A549 (cell line): ENCODE results near the gene NUMB. TPM values are rescaled to one million over a fixed set of nuclear protein-coding genes. Genes with fewer than 3 reads are reported as not detected.

ENCODE experiments used
- CBX2 ChIP-seq: fragments of 200-600 bp; sonication (generic); IDR thresholded peaks from 2 replicates; pipeline ENCODE4 v1.6.1; 2016; ENCODE audit warnings: low read depth, mild to moderate bottlenecking, borderline replicate concordance
- CBX8 ChIP-seq: fragments of 200-600 bp; sonication (generic); IDR thresholded peaks from 2 replicates; pipeline ENCODE4 v1.6.1; 2016
- CEBPB ChIP-seq, 2 experiments: fragments of >200 bp in 1 of 2; sonication (Bioruptor Twin) in 1 of 2; formaldehyde crosslinking in 1 of 2; IDR thresholded peaks; 2 replicates each; pipeline ENCODE4 v1.6.1; 2012 to 2016
- CHD2 ChIP-seq: fragments of 150-350 bp; IDR thresholded peaks from 2 replicates; pipeline ENCODE4 v1.6.1; 2014; ENCODE audit warnings: low read length; ENCODE audit not compliant: partially characterized antibody
- E2F6 ChIP-seq: IDR thresholded peaks from 2 replicates; pipeline ENCODE4 v1.6.1; 2012; ENCODE audit warnings: low read depth, borderline replicate concordance
- EHF ChIP-seq: fragments of 250-450 bp; sonication (Bioruptor Pico); IDR thresholded peaks from 2 replicates; pipeline ENCODE4 v1.5.0; 2020; ENCODE audit warnings: mild to moderate bottlenecking
- EP300 ChIP-seq, 2 experiments: fragments of >200 bp; sonication (Bioruptor Twin); formaldehyde crosslinking; IDR thresholded peaks; 2 replicates in 1 of 2; 3 replicates in 1 of 2; pipeline ENCODE4 v1.6.1; 2016 to 2017
- FOSB ChIP-seq: fragments of 250-450 bp; sonication (Bioruptor Pico); IDR thresholded peaks from 2 replicates; pipeline ENCODE4 v1.5.0; 2020; ENCODE audit warnings: mild to moderate bottlenecking, moderate library complexity
- FOSL2 ChIP-seq, 2 experiments: fragments of 450-650 bp in 1 of 2; fragments of >200 bp in 1 of 2; sonication (Bioruptor Twin) in 1 of 2; formaldehyde crosslinking; IDR thresholded peaks; 2 replicates each; pipeline versions ENCODE4 v1.5.0 to v1.6.1; 2016 to 2020; ENCODE audit warnings: mild to moderate bottlenecking in 1 of 2, moderate library complexity in 1 of 2
- HOXA7 ChIP-seq: fragments of 250-450 bp; sonication (Bioruptor Pico); IDR thresholded peaks from 2 replicates; pipeline ENCODE4 v1.5.0; 2020; ENCODE audit warnings: mild to moderate bottlenecking, moderate library complexity
- HOXB5 ChIP-seq: fragments of 250-450 bp; sonication (Bioruptor Pico); IDR thresholded peaks from 2 replicates; pipeline ENCODE4 v1.5.0; 2020; ENCODE audit warnings: mild to moderate bottlenecking, moderate library complexity
- KDM5A ChIP-seq: fragments of 200-600 bp; sonication (generic); IDR thresholded peaks from 2 replicates; pipeline ENCODE4 v1.6.1; 2016; ENCODE audit warnings: antibody characterized with exemption, mild to moderate bottlenecking
- MAZ ChIP-seq: fragments of 150-350 bp; IDR thresholded peaks from 2 replicates; pipeline ENCODE4 v1.6.1; 2014; ENCODE audit warnings: antibody characterized with exemption, low read depth, low read length, borderline replicate concordance
- MYC ChIP-seq: IDR thresholded peaks from 2 replicates; pipeline ENCODE4 v1.6.1; 2012; ENCODE audit warnings: mild to moderate bottlenecking, inconsistent platforms, low read length, improper control_type of control experiment, borderline replicate concordance
- NPAS2 ChIP-seq: fragments of 250-450 bp; sonication (Bioruptor Pico); IDR thresholded peaks from 2 replicates; pipeline ENCODE4 v1.8.0; 2022; ENCODE audit warnings: mild to moderate bottlenecking, moderate library complexity, borderline replicate concordance
- NR3C1 ChIP-seq: fragments of >200 bp; sonication (Bioruptor Twin); formaldehyde crosslinking; IDR thresholded peaks from 3 replicates; pipeline ENCODE4 v1.6.1; 2017
- PHF8 ChIP-seq: fragments of 200-600 bp; sonication (generic); IDR thresholded peaks from 2 replicates; pipeline ENCODE4 v1.6.1; 2016; ENCODE audit warnings: low read depth, mild to moderate bottlenecking, antibody characterized with exemption, moderate library complexity, borderline replicate concordance
- RARB ChIP-seq: fragments of 250-450 bp; sonication (Bioruptor Pico); IDR thresholded peaks from 2 replicates; pipeline ENCODE4 v1.8.0; 2021; ENCODE audit warnings: mild to moderate bottlenecking, moderate library complexity
- RFX5 ChIP-seq: fragments of 450-650 bp; IDR thresholded peaks from 2 replicates; pipeline ENCODE4 v1.7.1; 2014; ENCODE audit warnings: antibody characterized with exemption, mild to moderate bottlenecking, moderate library complexity
- RNF2 ChIP-seq: fragments of 200-600 bp; sonication (generic); IDR thresholded peaks from 2 replicates; pipeline ENCODE4 v1.6.1; 2016; ENCODE audit warnings: low read depth, mild to moderate bottlenecking, antibody characterized with exemption, moderate library complexity, borderline replicate concordance
- SMC3 ChIP-seq: fragments of >200 bp; sonication (Bioruptor Twin); formaldehyde crosslinking; IDR thresholded peaks from 3 replicates; pipeline ENCODE4 v1.6.1; 2018; ENCODE audit warnings: inconsistent platforms
- polyA plus RNA-seq, 4 experiments: library from polyadenylated mRNA; depleted of rRNA in 3 of 4; stranded (reverse); fragments of >200 nt; fragmentation: RNase III in 1 of 4; extraction: RNeasy Plus Mini Kit Qiagen cat#74134 plus additional on column Dnase treatment in 1 of 4; gene quantifications; 2 replicates in 3 of 4; 3 replicates in 1 of 4; pipeline ENCODE4 v1.2.3, GENCODE V29; 2011 to 2017
- TF ChIP-seq, protein P1 (sequence below): fragments of 250-450 bp; sonication (Bioruptor Pico); IDR thresholded peaks from 2 replicates; pipeline ENCODE4 v1.5.0; 2021; ENCODE audit warnings: mild to moderate bottlenecking, moderate library complexity, borderline replicate concordance
- TF ChIP-seq, protein P2 (sequence below): fragments of 150-350 bp; IDR thresholded peaks from 2 replicates; pipeline ENCODE4 v1.6.1; 2014; ENCODE audit warnings: low read depth, mild to moderate bottlenecking, low read length
- TF ChIP-seq, protein P3 (sequence below): fragments of >200 bp; sonication (Bioruptor Twin); formaldehyde crosslinking; IDR thresholded peaks from 3 replicates; pipeline ENCODE4 v1.6.1; 2016

Gene NUMB
- polyA plus RNA-seq, 2 of the 4 experiments (the other 2 are of a cell fraction) = 40.8 to 151 TPM

DNA sequence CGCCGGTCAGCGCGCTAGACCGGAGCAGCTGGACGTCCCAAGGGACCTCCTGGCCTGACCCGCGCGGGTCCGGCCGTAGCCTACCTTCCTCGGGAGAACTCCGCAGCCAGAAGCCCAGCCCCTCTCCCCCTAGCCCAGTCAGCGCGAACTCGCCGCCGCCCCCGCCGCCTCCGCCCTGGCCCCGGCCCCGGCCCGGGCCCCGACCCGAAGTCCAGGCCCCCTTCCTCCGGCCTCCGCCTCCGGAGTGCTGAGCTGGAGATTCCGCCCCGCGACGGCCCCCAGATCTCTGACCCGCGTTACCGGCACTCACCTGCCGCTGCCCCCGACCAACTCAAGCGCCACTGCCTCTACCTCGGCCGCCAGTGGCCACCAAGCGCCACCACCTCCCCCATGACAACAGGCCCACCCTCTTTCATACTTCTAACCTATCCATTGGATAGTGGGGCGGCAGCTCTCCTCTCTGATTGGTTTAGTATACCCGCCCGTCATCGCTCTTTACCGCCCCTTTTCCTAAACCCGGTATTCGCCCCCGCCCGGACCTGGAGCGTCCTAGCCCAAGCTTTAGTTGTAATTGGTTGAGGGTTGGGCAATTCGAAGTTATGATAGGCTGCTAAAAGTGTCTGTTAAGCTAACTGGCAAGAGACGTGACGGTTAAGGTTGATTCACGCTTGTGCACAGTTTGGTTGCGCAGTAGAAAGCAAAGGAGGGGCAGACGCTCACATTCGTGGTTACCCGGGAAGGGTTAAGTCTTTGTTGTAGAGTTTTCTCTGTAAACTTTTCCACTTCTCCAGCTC, at the start of gene NUMB (continued):
- TF ChIP-seq NR3C1 (no peak), SMC3 (no peak), RFX5 (peak; percentile 73), MAZ (peak; percentile 54; the same call in 1 of the 2 replicates), EHF (CRISPR knock-in tag) (no peak), RNF2 (no peak), HOXA7 (CRISPR knock-in tag) (no peak), CHD2 (peak; percentile 24), RARB (CRISPR knock-in tag) (no peak), FOSL2 (IDR thresholded peaks at IDR 0.05) (no peak), FOSL2 (CRISPR knock-in tag; IDR thresholded peaks at IDR 0.05) (no peak), CBX2 (no peak), CBX8 (no peak), KDM5A (no peak), HOXB5 (no peak), NPAS2 (CRISPR knock-in tag) (no peak), E2F6 (no peak), PHF8 (peak; percentile 68; the same call in 1 of the 2 replicates), FOSB (CRISPR knock-in tag) (no peak), CEBPB (IDR thresholded peaks at IDR 0.05) (peak; percentile 73 to 92; a peak in 3 of 4 replicates), MYC (0 out of 2 replicates have a peak, but pooled peaks have one; percentile 26), EP300 (IDR thresholded peaks at IDR 0.05) (no peak)
- TF ChIP-seq, protein P1, sequence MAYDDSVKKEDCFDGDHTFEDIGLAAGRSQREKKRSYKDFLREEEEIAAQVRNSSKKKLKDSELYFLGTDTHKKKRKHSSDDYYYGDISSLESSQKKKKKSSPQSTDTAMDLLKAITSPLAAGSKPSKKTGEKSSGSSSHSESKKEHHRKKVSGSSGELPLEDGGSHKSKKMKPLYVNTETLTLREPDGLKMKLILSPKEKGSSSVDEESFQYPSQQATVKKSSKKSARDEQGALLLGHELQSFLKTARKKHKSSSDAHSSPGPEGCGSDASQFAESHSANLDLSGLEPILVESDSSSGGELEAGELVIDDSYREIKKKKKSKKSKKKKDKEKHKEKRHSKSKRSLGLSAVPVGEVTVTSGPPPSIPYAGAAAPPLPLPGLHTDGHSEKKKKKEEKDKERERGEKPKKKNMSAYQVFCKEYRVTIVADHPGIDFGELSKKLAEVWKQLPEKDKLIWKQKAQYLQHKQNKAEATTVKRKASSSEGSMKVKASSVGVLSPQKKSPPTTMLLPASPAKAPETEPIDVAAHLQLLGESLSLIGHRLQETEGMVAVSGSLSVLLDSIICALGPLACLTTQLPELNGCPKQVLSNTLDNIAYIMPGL (CRISPR knock-in tag) = no peak
- TF ChIP-seq, protein P2, sequence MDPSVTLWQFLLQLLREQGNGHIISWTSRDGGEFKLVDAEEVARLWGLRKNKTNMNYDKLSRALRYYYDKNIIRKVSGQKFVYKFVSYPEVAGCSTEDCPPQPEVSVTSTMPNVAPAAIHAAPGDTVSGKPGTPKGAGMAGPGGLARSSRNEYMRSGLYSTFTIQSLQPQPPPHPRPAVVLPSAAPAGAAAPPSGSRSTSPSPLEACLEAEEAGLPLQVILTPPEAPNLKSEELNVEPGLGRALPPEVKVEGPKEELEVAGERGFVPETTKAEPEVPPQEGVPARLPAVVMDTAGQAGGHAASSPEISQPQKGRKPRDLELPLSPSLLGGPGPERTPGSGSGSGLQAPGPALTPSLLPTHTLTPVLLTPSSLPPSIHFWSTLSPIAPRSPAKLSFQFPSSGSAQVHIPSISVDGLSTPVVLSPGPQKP = no peak
- TF ChIP-seq, protein P3, sequence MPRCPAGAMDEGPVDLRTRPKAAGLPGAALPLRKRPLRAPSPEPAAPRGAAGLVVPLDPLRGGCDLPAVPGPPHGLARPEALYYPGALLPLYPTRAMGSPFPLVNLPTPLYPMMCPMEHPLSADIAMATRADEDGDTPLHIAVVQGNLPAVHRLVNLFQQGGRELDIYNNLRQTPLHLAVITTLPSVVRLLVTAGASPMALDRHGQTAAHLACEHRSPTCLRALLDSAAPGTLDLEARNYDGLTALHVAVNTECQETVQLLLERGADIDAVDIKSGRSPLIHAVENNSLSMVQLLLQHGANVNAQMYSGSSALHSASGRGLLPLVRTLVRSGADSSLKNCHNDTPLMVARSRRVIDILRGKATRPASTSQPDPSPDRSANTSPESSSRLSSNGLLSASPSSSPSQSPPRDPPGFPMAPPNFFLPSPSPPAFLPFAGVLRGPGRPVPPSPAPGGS = peak; percentile 31; the same call in 1 of the 3 replicates
